ENCODE results near the gene CHRM1. TPM values are rescaled to one million over a fixed set of nuclear protein-coding genes. Genes with fewer than 3 reads are reported as not detected.

CHRM1 gene
- total RNA-seq, 1 experiment from 2014 or later = not detected

GRCh38 chr11:62908468-62909072 lies 12.6 kb downstream of the CHRM1 start:
- no peak overlapping the region for H3K27ac Mint-ChIP-seq (ENCODE audit: low read depth, unreplicated experiment)
- no peaks in the 10 kb centered on the region for H3K9me3 Mint-ChIP-seq (ENCODE audit: unreplicated experiment)
- H3K36me3 Mint-ChIP-seq (ENCODE audit: insufficient read depth, unreplicated experiment) = no peaks in the 10 kb centered on the region
- POLR2A ChIA-PET = no interaction called here
- no peak overlapping the region for H3K4me3 Mint-ChIP-seq (ENCODE audit: unreplicated experiment)
- no peak for TF ChIP-seq CTCF (IDR thresholded peaks at IDR 0.05; ENCODE audit: unreplicated experiment)
- no TSS peak for BruUV-seq (replicated peaks)
- peaks cover 6% of the 10 kb centered on the region for H3K4me1 Mint-ChIP-seq (ENCODE audit: insufficient read depth, unreplicated experiment)
- intact Hi-C loops (cut with micrococcal nuclease) = loop anchor here (1.0 kb wide), 1 partner anchor 67 kb away; no protein-coding TSS in a partner anchor
- no peak for DNase-seq (ENCODE audit: unreplicated experiment)
- H3K27me3 Mint-ChIP-seq (ENCODE audit: insufficient read depth, unreplicated experiment) = no peaks in the 10 kb centered on the region
- CTCF ChIA-PET = interaction anchor here (0.6 to 11.5 kb wide), 6 partner anchors 10 to 402 kb away, joined by 3 to 456 read pairs (median 57); partner anchors contain the start of gene CHRM1

- ChIA-PET CTCF (interaction anchor here (0.5 to 11.5 kb wide), 51 partner anchors 9 to 981 kb away, joined by 3 to 456 read pairs (median 5); partner anchors contain the start of genes CHRM1 and ZBTB3), POLR2A (interaction anchor here (0.9 to 1.6 kb wide), 3 partner anchors 11 to 120 kb away, joined by 4 to 5 read pairs (median 4); no protein-coding TSS in a partner anchor)
- no peak overlapping the region for H3K27ac Mint-ChIP-seq (ENCODE audit: low read depth, unreplicated experiment)
- DNase-seq (ENCODE audit: unreplicated experiment) = peak; percentile 81
- TF ChIP-seq CTCF (IDR thresholded peaks at IDR 0.05; ENCODE audit: unreplicated experiment) = peak; percentile 95
- intact Hi-C loops (cut with micrococcal nuclease) = loop anchor here (1.0 kb wide), 2 partner anchors 118 to 306 kb away; no protein-coding TSS in a partner anchor
- no TSS peak for BruUV-seq (replicated peaks)
- H3K4me3 Mint-ChIP-seq (ENCODE audit: unreplicated experiment) = no peak overlapping the region
- peaks cover 6% of the 10 kb centered on the region for H3K4me1 Mint-ChIP-seq (ENCODE audit: insufficient read depth, unreplicated experiment)
- H3K36me3 Mint-ChIP-seq (ENCODE audit: insufficient read depth, unreplicated experiment) = no peaks in the 10 kb centered on the region
- H3K9me3 Mint-ChIP-seq (ENCODE audit: unreplicated experiment) = no peaks in the 10 kb centered on the region
- peaks cover 14% of the 10 kb centered on the region for H3K27me3 Mint-ChIP-seq (ENCODE audit: insufficient read depth, unreplicated experiment)
Observed at GRCh38 chr11:62905927-62906531, 15.1 kb downstream of the CHRM1 start.

- no TSS peak for BruUV-seq (replicated peaks)
- Mint-ChIP-seq H3K36me3 (ENCODE audit: insufficient read depth, unreplicated experiment) (no peaks in the 10 kb centered on the region), H3K27ac (ENCODE audit: low read depth, unreplicated experiment) (peak overlapping the region; percentile 62), H3K9me3 (ENCODE audit: unreplicated experiment) (no peaks in the 10 kb centered on the region), H3K4me3 (ENCODE audit: unreplicated experiment) (no peak overlapping the region), H3K4me1 (ENCODE audit: insufficient read depth, unreplicated experiment) (peaks cover 6% of the 10 kb centered on the region), H3K27me3 (ENCODE audit: insufficient read depth, unreplicated experiment) (peaks cover 20% of the 10 kb centered on the region)
- DNase-seq (ENCODE audit: unreplicated experiment) = no peak
- TF ChIP-seq CTCF (IDR thresholded peaks at IDR 0.05; ENCODE audit: unreplicated experiment) = no peak
- intact Hi-C loops (cut with micrococcal nuclease) = no loop called here
- ChIA-PET CTCF (interaction anchor here (0.5 to 11.5 kb wide), 43 partner anchors 8 to 980 kb away, joined by 3 to 456 read pairs (median 5); partner anchors contain the start of gene CHRM1), POLR2A (interaction anchor here (1.2 kb wide), 1 partner anchor 12 kb away, joined by 5 read pairs; no protein-coding TSS in a partner anchor)
Observed at GRCh38 chr11:62905296-62905695, 15.9 kb downstream of the CHRM1 start.

GRCh38 chr11:62902932-62903331 lies 18.2 kb downstream of the CHRM1 start:
- Mint-ChIP-seq H3K4me1 (ENCODE audit: insufficient read depth, unreplicated experiment) (peaks cover 6% of the 10 kb centered on the region), H3K9me3 (ENCODE audit: unreplicated experiment) (no peaks in the 10 kb centered on the region), H3K4me3 (ENCODE audit: unreplicated experiment) (no peak overlapping the region), H3K27ac (ENCODE audit: low read depth, unreplicated experiment) (no peak overlapping the region), H3K27me3 (ENCODE audit: insufficient read depth, unreplicated experiment) (peaks cover 28% of the 10 kb centered on the region), H3K36me3 (ENCODE audit: insufficient read depth, unreplicated experiment) (no peaks in the 10 kb centered on the region)
- DNase-seq (ENCODE audit: unreplicated experiment) = no peak
- POLR2A ChIA-PET = interaction anchor here (1.0 kb wide), 1 partner anchor 131 kb away, joined by 3 read pairs; no protein-coding TSS in a partner anchor
- BruUV-seq (replicated peaks) = no TSS peak
- intact Hi-C loops (cut with micrococcal nuclease) = no loop called here
- CTCF ChIA-PET = interaction anchor here (0.6 to 11.5 kb wide), 5 partner anchors 16 to 617 kb away, joined by 3 to 456 read pairs (median 111); partner anchors contain the start of gene CHRM1
- no peak for TF ChIP-seq CTCF (IDR thresholded peaks at IDR 0.05; ENCODE audit: unreplicated experiment)

All from MCF 10A (cell line).